A549 treated with Hydrocortisone at 1 μM for 4 hours (cell line): ENCODE measurements around the gene HDGFL2. TPM values are rescaled to one million over a fixed set of nuclear protein-coding genes. Genes with fewer than 3 reads are reported as not detected.

Experiments used
- total RNA-seq: library from RNA; stranded (reverse); fragments of 200-300 nt; extraction: Qiagen RNA extraction; gene quantifications from 5 replicates; pipeline ENCODE4 v1.2.3, GENCODE V29; 2022

The HDGFL2 gene
- 24.4 to 28.0 TPM (median 25.7 TPM) in 5 replicates for total RNA-seq

DNA sequence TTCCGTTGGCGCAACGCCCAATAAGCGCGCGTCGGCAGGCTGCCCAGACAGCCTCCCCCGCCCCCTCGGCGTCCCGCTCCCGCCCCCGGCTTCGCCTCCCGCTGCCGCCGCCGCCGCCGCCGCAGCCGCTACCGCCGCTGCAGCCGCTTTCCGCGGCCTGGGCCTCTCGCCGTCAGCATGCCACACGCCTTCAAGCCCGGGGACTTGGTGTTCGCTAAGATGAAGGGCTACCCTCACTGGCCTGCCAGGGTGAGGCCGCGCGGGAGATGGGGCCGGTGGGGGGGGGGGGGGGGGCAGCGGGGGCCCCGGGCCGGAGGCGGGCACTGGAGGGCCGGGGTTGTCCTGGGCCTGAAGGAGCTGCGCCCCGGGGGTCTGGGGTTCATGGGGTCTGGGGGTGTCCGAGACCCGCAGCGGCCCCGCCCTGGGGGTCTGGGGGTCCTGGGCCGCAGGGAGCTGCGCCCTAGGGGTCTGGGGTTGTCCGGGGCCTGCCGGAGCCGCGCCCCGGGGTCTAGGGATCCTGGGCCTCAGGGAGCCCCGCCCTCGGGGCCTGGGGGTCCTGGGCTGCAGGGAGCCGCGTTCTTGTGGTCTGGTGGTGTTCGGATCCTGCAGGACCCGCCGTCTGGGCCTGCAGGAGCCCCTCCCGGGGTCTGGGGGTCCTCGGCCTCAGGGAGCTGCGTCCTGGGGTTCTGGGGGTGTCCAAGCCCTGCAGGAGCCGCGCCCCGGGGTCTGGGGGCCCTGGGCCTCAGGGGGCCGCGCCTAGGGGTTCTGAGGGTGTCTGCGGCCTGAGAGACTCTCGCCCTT lies at the start of gene HDGFL2:
Gene HDGFL2, plus strand, starts transcription at position 124 of the 801 bp plus-strand sequence. Its CDS starts 54 bp downstream, at position 178.

GRCh38 chr19:4457654-4458395 lies 14.3 kb upstream of the HDGFL2 start, which contains the start of gene UBXN6:
Gene UBXN6 (minus strand): TSS chr19:4457794. CDS start chr19:4457697, 97 bp downstream.

GRCh38 chr19:4518345-4519171 lies 46.5 kb downstream of the HDGFL2 start, which contains the start of gene PLIN4:
Gene PLIN4 (minus strand): TSS chr19:4518486. CDS start chr19:4518272, 214 bp downstream.

GRCh38 chr19:4534836-4535658 lies 63.0 kb downstream of the HDGFL2 start, which contains the start of gene PLIN5:
Gene PLIN5 (minus strand): TSS chr19:4535224. CDS start chr19:4534074, 1,150 bp downstream.

DNA sequence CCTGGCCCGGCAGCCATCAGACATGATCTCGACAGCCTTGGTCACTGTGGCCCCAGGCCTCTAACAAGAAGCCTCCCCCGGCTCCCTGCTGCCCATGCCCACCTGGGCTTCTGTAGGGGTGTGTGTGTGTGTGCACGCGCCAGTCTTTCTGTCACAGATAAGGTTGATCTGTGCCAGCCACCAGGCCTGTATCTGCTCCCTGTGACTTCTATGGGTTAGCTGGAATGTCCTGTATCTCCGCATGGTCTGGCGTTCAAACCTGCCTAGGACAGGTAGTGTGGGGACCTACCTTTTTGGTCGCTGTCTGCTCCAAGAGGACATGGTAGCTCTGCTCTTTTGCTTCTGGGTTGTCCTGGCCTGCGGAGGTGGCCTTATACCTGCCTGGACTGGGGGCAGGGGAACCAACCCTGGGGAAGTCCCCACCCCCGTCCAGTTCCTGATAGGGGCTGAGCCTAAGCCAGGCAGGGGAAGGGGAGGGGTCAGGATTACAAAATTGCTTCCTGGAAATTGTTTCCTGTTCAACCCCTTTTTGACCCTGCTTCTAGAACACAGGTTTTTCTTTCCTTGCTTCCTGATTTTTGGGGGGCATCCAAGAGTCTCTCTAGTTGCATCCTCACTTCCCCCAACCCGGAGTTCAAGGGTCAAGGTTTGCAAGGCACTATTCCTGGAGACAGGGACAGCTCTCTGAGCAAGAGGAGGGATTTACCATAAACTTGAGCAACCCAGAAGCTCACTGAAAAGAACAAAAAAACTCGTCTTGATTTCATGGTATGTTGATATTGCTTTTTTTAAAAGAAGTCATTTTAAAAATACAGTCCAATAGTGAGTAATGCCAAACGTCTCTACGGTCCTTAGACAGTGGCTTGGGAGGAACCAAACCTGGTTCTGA lies 67.8 kb downstream of the HDGFL2 start, which contains the start of gene LRG1:
Gene LRG1, minus strand, starts transcription at position 344 of the 889 bp plus-strand sequence. Its CDS starts 23 bp downstream, at position 321.

Other genes with a start within 250 kb of the HDGFL2 start
- gene EBI3, start 242.8 kb upstream of the HDGFL2 start, total RNA-seq, result 2.5 to 3.9 TPM (median 3.4 TPM) in 5 replicates
- 17.9 to 21.7 TPM (median 19.3 TPM) in 5 replicates for gene YJU2, start 225.2 kb upstream of the HDGFL2 start, total RNA-seq
- 0.07 TPM in 1 of 5 replicates, not detected in the others for gene SHD, start 193.0 kb upstream of the HDGFL2 start, total RNA-seq
- not detected in 5 replicates for gene TMIGD2, start 169.9 kb upstream of the HDGFL2 start, total RNA-seq
- gene FSD1, start 167.7 kb upstream of the HDGFL2 start, total RNA-seq, result 7.6 to 8.8 TPM (median 7.8 TPM) in 5 replicates
- gene STAP2, start 133.5 kb upstream of the HDGFL2 start, total RNA-seq, result 0.22 TPM in 1 of 5 replicates, not detected in the others
- gene MPND, start 128.7 kb upstream of the HDGFL2 start, total RNA-seq, result 8.6 to 12.4 TPM (median 10.9 TPM) in 5 replicates
- 50.2 to 59.5 TPM (median 56.2 TPM) in 5 replicates for gene SH3GL1, start 71.8 kb upstream of the HDGFL2 start, total RNA-seq
- 19.7 to 23.9 TPM (median 20.6 TPM) in 5 replicates for gene CHAF1A, start 69.7 kb upstream of the HDGFL2 start, total RNA-seq
- 44.1 to 58.8 TPM (median 57.7 TPM) in 5 replicates for gene UBXN6, start 14.5 kb upstream of the HDGFL2 start, total RNA-seq
- 0.10 to 0.16 TPM (median 0.12 TPM) in 5 replicates for gene PLIN4, start 46.2 kb downstream of the HDGFL2 start, total RNA-seq
- gene PLIN5, start 62.9 kb downstream of the HDGFL2 start, total RNA-seq, result 0.06 to 0.20 TPM (median 0.12 TPM) in 5 replicates
- gene LRG1, start 67.7 kb downstream of the HDGFL2 start, total RNA-seq, result 0.06 to 0.24 TPM (median 0.08 TPM) in 5 replicates
- 5.1 to 5.9 TPM (median 5.8 TPM) in 5 replicates for gene SEMA6B, start 87.4 kb downstream of the HDGFL2 start, total RNA-seq
- 2.9 to 4.0 TPM (median 3.9 TPM) in 5 replicates for gene TNFAIP8L1, start 167.2 kb downstream of the HDGFL2 start, total RNA-seq
- 108 to 143 TPM (median 136 TPM) in 5 replicates for gene MYDGF, start 198.0 kb downstream of the HDGFL2 start, total RNA-seq